ENCODE measurements around the gene DNAJB12.

GRCh38 chr10:72342911-72343310 is 11.8 kb downstream of the DNAJB12 start:
- TF ChIP-seq CTCF (IDR thresholded peaks at IDR 0.05; ENCODE audit: borderline replicate concordance, extremely low read depth, low read length, poor library complexity, severe bottlenecking), result no peak
- TF ChIP-seq EZH2 (IDR thresholded peaks at IDR 0.05; ENCODE audit: borderline replicate concordance, low read depth, low read length, severe bottlenecking), result no peak
